Fibroblast of the aortic adventitia (primary cell): Measurements from ENCODE around the gene G2E3. TPM values are rescaled to one million over a fixed set of nuclear protein-coding genes. Genes with fewer than 3 reads are reported as not detected.
A peak's percentile ranks its signal among the peaks of the same experiment; 100 is the strongest.

ENCODE experiments used
- DNase-seq: peaks from one replicate; pipeline ENCODE4 v3.0.0-alpha.2; 2010; ENCODE audit warnings: low read depth
- H3K4me3 ChIP-seq: 2 replicates; pipeline ENCODE4 v1.5.1; 2011; ENCODE audit warnings: low read depth, mild to moderate bottlenecking, control low read depth, low read length, moderate library complexity
- total RNA-seq: library from RNA; depleted of rRNA; stranded (reverse); fragments of >200 nt; gene quantifications from 2 replicates; pipeline ENCODE4 v1.2.3, GENCODE V29; 2012; ENCODE audit warnings: low replicate concordance
- TF ChIP-seq, protein P1 (sequence below): IDR thresholded peaks from 2 replicates; pipeline ENCODE4 v1.5.1; 2011; ENCODE audit warnings: mild to moderate bottlenecking, low read length, control low read depth, inconsistent platforms; ENCODE audit not compliant: insufficient read depth

The G2E3 gene
- total RNA-seq, 1 donor = 24.8 TPM

DNA sequence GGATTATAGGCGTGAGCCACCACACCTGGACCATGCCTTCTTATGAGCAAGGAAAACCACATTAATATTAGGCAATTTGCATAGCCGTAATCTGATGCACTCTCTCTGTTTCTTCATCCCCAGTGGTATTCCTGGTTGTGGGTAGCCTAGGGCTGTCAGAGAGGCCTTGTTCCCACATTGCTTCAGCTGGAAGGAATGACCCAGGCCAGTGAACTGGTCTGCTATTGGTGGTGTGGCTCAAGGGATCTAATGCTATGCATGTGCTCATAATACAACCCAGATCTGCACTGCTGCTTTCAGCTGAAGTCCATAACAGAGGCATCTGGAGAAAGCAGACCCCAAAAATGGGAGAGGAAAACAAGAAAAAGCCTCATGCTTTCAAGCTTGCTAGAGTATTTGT lies 33.1 kb upstream of the G2E3 start:
- no peak for DNase-seq
- no peak overlapping the region for H3K4me3 ChIP-seq
- TF ChIP-seq, protein P1, sequence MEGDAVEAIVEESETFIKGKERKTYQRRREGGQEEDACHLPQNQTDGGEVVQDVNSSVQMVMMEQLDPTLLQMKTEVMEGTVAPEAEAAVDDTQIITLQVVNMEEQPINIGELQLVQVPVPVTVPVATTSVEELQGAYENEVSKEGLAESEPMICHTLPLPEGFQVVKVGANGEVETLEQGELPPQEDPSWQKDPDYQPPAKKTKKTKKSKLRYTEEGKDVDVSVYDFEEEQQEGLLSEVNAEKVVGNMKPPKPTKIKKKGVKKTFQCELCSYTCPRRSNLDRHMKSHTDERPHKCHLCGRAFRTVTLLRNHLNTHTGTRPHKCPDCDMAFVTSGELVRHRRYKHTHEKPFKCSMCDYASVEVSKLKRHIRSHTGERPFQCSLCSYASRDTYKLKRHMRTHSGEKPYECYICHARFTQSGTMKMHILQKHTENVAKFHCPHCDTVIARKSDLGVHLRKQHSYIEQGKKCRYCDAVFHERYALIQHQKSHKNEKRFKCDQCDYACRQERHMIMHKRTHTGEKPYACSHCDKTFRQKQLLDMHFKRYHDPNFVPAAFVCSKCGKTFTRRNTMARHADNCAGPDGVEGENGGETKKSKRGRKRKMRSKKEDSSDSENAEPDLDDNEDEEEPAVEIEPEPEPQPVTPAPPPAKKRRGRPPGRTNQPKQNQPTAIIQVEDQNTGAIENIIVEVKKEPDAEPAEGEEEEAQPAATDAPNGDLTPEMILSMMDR = no peak

DNA sequence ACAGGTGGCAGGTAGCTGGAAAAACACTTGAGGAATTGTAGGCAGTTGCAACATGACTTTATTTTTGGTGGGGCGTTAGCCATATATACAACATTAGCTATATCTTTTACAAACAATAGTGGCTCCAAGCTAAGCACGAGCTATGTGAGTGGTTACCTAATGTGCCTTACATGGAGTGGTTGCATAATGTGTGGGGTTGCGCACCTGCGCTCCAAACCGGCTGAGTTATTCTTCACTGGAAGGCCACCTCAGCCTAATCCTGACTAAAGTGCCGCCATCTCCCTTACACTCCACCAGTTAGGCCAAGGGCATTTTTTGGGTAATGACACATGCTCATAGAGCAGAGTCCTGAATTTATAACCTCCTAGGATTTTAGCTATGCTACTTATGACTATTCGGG lies 31.8 kb upstream of the G2E3 start:
- TF ChIP-seq, protein P1 = no peak
- DNase-seq = no peak
- no peak overlapping the region for H3K4me3 ChIP-seq

DNA sequence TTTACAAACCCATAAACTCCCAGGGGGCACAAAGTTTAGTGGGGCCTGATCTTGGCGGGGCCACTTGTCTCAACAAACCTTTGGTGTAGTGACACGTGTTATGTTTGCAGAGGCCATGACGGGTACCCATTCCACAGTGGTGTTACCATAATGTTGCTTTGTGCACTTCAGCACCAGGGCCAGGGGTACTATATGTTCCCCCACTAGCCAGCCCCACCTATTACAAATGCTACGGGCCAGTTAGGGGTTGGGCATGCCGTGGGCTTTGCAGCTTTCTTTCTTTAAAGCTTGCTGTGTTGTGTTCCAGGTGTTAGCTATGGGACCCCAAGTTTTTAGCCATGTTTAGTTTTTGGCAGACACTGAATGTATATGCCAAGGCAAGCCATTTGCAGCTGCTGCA lies 30.8 kb upstream of the G2E3 start:
- H3K4me3 ChIP-seq = no peak overlapping the region
- no peak for DNase-seq
- TF ChIP-seq, protein P1 = no peak

DNA sequence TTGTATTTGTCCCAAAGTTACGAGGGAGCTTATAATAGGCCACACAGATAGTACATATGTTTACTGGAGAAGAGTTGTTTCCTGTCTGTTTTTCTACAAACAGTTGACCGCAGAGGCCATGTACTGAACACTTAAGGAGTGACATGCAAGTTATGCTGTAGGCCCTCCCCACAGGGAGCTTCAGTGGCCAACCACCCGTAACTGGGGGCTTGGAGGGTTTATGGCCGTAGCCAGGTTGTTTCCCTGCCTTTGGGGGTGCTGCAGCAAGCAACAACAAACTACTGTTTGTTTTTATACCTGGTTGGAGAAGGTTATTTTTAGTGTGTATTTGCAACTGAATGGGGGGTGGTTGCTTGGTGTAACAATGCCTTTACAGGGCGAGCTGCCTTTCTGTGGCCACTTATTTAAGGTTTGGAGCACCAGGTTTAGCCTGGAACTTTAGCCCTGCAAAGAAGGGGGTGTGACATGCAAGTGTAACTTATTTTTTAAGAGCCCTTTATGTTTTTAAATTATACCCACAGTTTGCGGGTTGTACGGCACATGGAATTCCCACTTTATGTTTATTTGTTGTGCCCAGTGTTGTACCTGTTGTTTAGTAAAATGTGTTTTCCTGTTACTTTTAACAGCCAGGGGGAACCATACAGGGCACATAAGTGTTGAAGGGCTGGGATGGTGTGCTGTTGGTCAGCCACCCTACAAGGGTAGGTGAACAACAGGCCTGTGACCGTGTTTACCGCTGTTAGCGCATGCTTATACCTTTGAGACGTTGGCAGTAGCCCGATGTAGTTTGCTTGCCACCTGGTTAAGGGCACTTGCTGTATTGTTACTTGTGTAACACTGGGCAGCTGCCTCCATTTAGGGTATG lies 29.9 kb upstream of the G2E3 start:
- TF ChIP-seq, protein P1 = no peak
- DNase-seq = no peak
- H3K4me3 ChIP-seq = no peak overlapping the region

DNA sequence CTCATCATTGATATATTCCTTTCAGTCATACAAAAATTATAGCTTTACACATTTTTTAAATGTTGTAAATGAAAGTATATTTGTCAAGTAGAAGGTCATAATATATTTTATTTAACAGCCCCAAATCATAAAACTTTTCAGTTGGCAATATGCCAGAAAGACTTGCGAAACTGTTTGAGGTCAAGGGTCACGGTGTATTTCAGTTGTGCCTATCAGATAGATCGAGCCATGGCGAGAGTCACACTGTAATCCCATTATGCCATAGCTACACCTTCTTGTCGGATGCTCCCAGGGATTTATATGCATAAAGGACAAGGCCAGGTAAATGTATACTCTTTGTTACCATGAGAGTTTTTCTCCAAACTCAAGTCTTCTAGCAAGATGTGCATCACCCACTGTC lies 26.7 kb upstream of the G2E3 start:
- no peak overlapping the region for H3K4me3 ChIP-seq
- peak; percentile 4 for DNase-seq
- TF ChIP-seq, protein P1 = no peak

DNA sequence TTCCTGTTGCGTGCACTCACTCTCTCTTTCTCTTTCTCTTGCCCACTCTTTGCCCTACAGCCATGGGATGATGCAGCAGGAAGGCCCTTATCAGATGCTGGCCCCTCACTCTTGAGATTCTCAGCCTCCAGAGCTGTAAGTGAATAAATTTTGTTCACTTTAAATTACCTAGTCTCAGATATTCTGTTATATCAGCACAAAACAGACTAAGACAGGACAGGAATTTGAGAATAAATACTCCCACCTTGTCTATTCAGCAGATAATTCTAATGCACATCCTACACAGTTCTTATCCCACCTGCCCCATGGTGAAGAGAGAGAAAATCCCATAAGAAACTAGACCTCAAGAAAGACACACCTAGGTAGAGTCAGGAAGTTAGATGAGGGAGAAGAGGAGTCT lies 25.8 kb upstream of the G2E3 start:
- no peak for DNase-seq
- no peak overlapping the region for H3K4me3 ChIP-seq
- TF ChIP-seq, protein P1 = no peak
